NCI-H2227 (cell line): ENCODE measurements around the gene NSMCE1.

Experiments
- DNase-seq: peaks from one replicate; lab custom pipeline; 2025; ENCODE audit not compliant: unreplicated experiment; lab: John Stamatoyannopoulos, UW

The NSMCE1 gene

DNA sequence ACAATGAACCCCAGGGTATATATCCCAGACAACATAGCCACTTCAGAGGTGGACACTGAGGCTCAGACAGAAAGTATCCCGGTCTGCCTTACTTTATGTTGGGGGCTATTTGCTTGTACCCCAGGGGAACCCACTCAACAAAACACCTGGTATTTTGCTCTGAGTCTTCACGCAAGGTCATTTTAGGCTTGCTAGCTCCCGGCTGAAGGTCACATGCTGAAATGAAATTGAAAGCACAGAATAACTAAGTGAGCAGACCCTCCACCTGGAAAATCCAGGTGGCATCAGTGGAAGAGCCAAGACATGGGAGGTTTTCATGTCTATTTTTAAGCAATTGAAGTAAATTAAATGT, 69.4 kb downstream of the NSMCE1 start:
- no peak for DNase-seq

DNA sequence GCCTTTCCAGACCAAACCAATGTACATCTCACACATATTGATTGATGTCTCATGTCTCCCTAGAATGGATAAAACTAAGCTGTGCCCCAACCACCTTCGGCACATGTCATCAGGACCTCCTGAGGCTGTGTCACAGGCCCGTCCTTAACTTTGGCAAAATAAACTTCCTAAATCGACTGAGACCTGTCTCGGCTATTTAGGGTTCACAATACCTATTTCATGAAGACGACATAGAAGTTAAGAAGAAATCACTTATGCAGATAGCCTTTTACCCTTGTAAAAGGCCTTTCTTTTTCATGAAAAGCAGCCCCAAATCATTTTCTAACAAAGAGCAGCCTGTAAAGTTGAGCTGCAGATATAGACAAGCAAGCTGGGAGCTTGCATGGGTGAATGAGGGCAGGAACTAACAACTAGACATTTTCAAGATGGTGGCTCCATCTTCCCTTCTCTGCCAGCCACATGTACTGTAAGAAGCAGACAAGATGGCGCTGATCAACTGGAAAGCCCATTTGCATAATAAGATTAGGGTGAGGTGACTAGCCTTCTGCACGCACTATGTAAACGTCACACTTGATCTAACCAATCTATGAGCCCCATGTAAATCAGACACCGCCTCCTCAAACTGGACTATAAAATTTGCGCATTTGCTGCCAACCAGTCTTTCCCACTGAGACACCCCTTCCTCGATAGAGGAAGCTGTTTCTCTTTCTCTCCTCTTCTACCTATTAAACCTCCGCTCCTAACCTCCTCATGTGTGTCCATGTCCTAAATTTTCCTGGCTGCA, 69.9 kb downstream of the NSMCE1 start:
- no peak for DNase-seq

DNA sequence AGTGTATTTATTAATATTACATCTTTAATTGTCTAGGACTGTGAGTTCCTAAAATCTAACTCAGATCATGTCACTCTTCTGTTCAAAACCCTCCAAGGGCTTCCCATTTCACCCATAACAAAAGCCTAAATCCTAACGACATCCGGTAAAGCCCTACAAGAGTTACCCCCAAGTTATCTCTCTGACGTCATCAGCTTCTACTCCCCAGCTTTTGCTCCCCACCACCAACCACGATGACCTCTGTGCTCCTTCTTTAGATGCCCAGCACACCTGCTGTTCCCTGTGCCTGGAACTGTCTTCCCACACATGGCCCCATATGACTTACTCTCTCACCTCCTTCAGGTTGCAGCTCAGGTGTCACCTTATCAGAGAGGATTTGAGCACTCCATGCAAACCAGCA, 71.6 kb downstream of the NSMCE1 start:
- DNase-seq, result no peak

DNA sequence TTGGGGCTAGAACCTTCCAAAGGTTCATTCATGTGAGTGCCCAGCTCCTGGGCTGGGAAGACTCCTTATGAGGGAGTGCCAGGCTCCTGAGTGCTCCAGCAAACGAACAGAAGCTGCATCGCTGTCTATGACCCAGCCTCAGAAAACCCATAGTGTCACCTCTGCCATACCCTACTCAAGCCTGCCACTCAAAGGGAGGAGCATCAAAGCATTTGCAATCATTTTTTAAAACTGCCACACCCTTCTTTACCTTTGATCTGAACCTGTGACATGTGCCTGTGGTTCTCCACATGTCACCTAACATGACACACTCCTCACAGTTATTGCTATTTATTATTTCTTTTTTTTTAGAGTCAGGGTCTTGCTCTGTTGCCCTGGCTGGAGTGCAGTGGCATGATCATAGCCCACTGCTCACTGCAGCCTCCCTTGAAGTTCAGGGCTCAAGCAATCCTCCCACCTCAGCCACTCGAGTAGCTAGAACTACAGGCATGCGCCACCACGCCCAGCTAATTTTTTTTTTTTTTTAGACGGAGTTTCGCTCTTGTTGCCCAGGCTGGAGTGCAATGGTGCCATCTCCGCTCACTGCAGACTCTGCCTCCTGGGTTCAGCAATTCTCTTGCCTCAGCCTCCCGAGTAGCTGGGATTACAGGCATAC, 72.5 kb downstream of the NSMCE1 start:
- no peak for DNase-seq

DNA sequence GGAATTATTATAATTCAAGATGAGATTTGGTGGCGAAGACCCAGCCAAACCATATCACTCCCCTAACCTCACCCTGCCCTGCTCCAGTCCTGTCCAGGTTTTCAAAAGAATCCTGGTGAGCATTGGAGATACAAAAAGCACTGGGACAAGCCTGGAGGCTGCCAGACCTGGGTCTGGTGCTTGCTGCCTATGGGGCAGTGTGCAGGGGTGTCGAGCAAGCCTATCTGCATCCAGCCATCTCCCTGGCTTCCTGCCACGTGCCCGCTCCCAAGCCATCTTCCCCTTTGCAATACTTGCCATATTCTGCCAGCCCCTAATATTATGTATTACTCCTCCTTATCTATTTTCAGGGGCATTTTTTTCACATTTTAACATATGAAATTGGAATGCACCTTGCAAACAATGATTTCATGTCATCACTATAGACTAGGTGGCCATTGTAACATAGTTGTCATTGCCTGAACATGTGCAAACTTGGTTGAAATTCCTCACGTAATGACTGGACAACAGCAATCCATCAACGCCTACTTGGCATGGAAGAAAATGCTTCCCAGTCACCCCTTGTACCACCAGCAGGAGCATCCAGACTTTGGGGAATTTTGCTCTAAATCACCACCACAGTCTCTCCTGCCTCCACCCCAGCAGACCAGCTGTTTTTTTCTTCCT, 73.4 kb downstream of the NSMCE1 start:
- no peak for DNase-seq

DNA sequence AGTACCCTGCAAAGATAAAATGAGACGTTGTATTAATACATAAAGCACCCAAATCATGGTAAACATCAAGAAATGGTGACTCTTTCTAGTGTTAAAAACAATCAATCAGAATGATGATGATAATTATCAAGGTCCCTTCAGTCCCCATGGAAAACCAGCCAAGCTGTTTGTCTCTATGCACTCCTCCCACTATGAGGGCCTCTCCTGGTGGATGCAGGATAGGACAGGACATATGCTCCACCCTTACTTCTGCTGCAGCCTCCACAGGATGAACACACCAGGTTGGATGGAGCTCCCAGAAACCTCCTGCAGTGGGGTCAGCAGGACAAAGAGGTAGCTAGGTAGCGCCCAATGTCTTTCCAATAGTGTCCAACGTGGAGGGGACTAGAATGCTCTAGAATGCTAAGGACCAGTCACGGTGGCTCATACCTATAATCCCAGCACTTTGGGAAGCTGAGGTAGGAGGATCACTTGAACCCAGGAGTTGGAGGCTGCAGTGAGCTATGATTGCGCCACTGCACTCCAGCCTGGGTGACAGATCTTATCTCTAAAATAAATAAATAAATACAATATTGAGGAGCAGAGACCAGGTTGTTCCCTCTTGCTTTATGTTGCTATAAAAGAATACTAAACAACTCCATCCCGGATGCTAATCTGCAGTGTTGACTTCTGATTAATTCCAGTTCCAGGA, 75.1 kb downstream of the NSMCE1 start:
- DNase-seq, result no peak

DNA sequence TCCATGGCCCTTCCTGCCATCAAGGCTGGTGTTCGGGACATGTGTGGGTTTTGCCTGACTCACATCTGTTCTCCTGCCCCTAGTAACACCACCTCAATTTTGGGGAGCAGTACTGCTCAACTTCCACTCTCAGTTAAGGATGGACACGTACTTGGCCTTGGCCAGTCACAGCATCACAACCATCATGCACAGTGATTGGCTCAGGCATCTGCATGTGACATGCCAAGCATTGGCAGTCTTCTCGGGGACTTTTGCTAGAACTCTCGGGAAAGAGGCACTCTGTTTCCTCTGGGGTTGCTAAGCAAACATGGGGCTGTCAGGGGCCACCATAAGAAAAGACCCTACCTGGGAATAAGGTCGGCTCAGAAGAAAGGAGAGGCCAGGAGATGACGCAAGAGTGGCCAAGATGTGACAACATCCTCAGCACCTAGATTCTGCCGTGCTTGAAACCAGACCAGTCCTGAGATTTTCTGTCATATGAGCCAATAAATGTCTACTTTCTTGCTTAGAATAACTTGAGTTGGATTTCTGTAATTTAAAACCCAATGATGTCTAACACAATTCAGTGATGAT, 77.1 kb downstream of the NSMCE1 start:
- no peak for DNase-seq

DNA sequence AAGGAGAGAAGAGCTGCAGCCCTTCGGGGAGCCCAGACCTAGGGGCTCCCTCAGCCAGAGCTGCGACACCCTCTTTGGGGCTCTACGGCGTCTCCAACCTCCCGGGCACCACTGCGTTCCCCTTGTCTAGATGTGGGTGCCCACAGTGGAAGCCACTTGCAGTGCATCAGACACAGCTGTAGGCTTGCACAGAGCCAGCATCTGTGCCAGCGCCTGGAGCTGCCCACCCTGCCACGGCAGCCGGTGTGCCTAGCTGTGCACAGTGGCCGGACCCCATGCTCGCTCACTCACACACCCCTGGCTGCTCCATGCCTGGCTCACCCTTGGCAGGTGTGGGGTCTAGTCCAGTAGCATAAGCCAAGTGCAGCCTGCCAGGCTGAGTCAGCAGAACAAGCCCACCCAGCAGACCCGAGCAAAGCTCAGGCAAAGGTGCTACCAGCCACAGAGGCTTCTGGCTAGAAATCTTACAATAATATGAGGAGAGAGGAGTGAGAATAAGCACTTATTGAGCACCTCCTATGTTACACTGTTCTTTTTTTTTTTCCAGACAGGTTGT, 78.2 kb downstream of the NSMCE1 start:
- no peak for DNase-seq

DNA sequence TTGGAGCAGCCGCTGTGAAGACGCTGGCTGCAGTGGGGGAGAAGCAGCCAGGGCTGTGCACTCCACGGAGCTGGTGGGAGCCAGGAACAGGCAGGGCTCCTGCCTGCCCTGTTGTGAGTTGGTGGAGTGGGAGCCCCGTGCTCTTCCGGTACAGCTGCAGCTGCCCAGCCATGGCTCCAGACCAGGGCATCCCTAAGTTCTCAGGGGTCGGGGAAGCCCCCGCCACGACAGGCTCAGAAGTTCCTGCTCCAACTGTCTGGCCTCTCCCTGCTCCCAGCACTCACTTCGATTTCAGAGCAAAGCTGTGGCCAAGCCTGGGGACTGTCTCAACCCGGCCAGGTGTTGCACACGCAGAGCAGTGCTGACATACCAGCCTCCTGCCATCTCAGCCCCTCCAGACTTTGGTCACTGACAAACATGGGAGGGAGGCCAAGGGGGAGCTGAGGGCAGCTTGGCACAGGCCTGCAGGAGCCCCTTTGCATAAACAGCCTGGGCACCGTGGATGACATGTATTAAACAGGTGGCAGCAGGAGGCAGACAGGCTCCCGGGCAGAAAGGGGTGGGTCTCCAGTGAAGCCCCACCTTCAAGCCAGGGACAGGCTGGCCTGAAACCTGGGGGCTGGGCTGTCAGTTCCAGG, 79.1 kb downstream of the NSMCE1 start:
- no peak for DNase-seq

DNA sequence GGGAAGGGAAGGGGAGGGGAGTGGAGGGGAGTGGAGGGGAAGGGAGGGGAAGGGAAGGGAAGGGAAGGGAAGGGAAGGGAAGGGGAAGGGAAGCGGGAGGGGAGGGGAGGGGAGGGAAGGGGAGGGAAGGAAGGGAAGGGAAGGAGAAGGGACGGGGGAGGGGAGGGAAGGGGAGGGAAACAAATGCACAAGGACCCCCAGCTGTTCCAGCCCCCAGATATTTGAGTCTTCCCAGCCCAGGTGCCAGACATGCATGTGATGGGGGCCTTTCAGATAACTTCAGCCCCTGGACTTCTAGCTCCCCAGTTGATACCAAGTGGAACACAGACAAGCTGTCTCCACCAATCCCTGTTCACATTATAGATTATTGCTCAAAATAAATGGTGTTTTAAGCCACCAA, 79.9 kb downstream of the NSMCE1 start:
- DNase-seq, result no peak

DNA sequence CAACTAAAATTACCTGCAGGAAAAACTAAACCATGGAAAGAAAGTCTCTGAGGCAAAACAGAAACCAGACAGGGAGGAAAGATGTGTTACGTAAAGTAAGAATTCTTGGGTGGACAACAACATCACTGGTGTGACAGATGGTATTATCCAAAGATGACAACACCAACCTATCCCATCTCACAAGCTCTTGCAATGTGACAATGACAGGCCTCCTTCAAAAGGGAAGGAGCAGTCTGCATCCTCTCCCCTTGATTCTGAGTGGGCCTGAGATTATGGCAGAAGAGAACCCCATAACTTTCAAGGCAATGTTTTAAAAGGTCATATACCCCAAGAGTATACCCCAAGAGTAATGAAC, 82.8 kb downstream of the NSMCE1 start:
- DNase-seq, result no peak

DNA sequence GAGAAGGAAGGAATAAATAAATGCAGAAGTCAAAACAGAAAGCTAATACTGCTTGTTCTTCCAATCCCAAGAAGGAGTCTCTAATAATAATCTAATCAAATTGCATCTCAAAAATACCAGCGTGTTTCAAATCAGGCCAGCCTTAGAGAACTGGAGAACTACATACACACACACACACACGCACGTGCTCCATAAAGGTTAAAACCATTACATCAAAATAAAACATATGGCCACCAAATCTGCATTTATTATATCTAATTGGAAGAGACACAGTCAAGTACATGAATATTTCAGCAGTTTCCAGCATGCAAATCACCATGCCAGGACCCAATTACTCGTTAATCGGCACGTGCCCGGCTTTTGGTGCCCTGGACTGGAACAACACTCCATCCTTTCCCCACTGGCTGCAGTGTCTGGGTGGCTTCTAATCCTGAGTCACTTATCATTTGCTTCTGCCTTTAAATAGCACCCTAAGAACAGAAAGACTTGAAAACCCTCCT, 85.6 kb downstream of the NSMCE1 start:
- no peak for DNase-seq

DNA sequence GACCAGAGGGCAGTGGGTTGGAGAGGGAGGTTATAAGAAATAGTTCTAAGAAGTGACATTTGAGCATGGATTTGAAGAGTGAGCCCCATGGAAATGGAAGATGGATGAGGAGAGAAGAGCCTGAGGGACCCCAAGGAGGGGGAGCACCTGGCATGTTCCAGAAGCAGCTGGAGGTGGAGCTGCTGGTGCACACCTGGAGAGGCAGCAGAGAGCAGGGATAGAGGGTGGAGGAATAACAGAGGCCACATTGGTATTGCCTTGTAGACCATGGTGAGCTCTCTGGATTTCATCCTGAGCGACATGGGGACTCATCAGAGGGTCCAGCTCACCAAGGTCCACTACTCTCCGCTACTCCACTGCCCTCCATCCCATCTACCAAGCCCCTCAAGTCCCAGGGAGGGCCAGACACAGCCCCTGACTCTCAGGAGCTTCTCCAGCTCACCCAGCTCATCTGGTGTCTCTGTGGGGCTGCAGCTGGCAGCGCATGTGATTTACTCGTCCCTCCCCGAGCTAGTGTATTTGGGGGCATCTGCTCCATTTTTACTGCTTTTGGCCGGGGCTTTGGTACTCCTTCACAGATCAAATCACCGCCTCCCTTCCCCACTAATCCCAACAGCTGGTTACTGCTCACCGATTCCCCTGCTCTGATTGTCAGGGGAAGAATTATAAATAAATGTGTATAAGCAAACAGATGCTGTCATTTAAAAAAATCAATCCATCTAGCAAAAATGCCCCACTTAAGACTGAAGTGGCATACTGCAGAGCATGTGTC, 87.4 kb downstream of the NSMCE1 start:
- no peak for DNase-seq

DNA sequence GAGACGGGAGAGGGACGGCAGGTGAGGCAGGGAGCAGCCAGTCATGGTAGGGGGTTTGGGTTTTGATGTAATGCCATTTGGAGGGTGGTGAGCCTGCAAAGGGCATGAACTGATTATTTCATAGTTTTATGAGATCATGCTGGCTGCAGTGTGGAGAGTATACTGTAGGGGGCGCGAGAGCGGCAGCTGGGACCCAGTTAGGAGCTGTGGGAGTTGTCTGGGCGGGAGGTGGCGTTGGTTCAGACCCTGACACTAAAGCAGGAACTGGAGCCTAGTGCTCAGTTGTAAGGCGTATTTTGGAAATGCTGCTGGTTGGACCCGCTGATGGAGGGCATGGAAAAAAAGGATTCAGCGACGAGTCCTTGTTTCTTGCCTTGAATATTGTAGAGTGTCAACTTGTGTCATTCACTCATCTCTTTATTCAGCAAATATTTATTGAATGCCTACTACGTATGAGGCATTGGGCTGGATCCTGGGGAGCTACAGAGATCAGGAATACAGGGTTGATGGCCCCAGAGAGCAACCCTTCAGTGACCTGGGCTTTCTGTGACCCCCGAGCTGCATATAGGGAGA, 89.0 kb downstream of the NSMCE1 start:
- DNase-seq, result no peak

DNA sequence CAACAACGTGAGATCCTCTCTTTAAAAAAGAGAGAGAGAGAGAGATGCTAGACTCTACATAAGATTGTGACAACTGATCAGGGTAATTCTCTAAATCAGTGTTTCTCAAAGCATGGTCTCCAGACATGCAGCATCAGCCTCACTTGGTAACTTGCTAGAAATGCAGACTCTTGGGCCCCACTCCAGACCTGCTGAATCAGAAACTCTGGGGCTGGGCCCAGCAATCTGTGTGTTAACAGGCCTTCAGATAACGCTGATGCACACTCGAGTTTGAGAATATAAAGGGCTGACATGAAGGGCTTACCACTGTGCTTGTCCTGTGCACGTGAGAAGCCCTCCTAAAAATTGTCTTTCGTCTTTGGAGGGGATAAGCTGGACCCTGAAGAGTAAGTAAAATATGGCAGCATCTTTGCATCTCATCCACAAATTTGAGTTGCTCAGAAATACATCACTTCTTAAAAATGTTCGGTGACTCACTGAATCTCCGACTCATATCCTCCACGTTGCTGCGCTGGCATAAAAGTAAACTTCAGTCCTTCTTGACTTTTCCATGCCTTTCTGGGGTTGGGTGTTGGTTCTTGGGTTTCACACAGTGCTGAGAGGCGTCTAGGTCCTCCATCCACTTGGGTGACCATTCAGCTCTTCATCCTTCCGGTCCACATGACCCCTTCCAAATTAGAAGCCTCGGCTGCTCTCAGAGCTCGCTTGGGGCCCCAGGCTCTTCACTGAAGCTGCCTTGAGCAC, 91.4 kb downstream of the NSMCE1 start:
- DNase-seq, result no peak

DNA sequence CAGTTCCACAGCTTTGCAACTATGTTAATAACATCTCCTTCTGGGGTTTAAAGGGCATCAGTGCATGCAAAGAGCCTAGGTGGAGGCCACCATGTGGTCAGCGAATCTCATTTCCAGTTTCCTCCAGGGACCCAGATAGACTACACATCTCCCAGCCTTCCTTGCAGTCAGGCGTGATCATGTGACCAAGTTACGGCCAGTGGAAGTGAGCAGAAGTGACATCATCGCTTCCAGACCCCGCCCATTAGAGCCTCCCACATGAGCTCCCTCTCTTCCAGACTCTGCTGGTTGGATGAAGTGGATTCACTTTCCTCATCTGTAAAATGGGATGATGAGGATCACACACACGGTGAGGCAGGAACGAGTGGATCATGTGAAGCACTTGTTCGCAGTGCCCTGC, 92.7 kb downstream of the NSMCE1 start:
- DNase-seq, result no peak
